Epithelial cell of esophagus (primary cell): ENCODE results near the gene IMP4.
A peak's percentile ranks its signal among the peaks of the same experiment; 100 is the strongest.

Experiments
- DNase-seq: peaks from one replicate; pipeline ENCODE4 v3.0.0; 2010; ENCODE audit warnings: low read depth
- H3K4me3 ChIP-seq: 2 replicates; pipeline ENCODE4 v1.5.1; 2011; ENCODE audit warnings: mild to moderate bottlenecking, low read length, control low read depth
- CTCF ChIP-seq: IDR thresholded peaks from 2 replicates; pipeline ENCODE4 v1.5.1; 2011; ENCODE audit warnings: low read depth, mild to moderate bottlenecking, low read length, control low read depth, inconsistent platforms; ENCODE audit not compliant: insufficient read depth; ENCODE audit errors: missing control alignments

IMP4 gene

GRCh38 chr2:130307850-130308249 is 34.8 kb upstream of the IMP4 start:
- peak; percentile 77 for DNase-seq
- TF ChIP-seq CTCF: no peak
- H3K4me3 ChIP-seq: no peak overlapping the region

GRCh38 chr2:130310881-130311280 is 31.8 kb upstream of the IMP4 start:
- no peak for DNase-seq
- TF ChIP-seq CTCF: no peak

GRCh38 chr2:130313812-130314334 is 28.8 kb upstream of the IMP4 start:
- no peak for DNase-seq
- no peak overlapping the region for H3K4me3 ChIP-seq
- TF ChIP-seq CTCF: no peak

More at GRCh38 chr2:130310881-130311280, 31.8 kb upstream of the IMP4 start:
- H3K4me3 ChIP-seq: no peak overlapping the region

GRCh38 chr2:130314377-130314776 is 28.3 kb upstream of the IMP4 start:
- no peak for TF ChIP-seq CTCF
- no peak overlapping the region for H3K4me3 ChIP-seq
- no peak for DNase-seq

- TF ChIP-seq CTCF: no peak
- H3K4me3 ChIP-seq: no peak overlapping the region
- no peak for DNase-seq
These were observed 26.1 kb upstream of the IMP4 start for GRCh38 chr2:130316596-130316995.

GRCh38 chr2:130318906-130319305 is 23.8 kb upstream of the IMP4 start:
- no peak overlapping the region for H3K4me3 ChIP-seq
- DNase-seq: no peak
- no peak for TF ChIP-seq CTCF

- H3K4me3 ChIP-seq: no peak overlapping the region
- TF ChIP-seq CTCF: no peak
These were observed 23.2 kb upstream of the IMP4 start for GRCh38 chr2:130319536-130319935.

More at GRCh38 chr2:130319536-130319935, 23.2 kb upstream of the IMP4 start:
- peak; percentile 68 for DNase-seq
